Cerebellar nuclear complex (tissue), 1 donor: Measurements from ENCODE around the gene GALNT2.

Source experiments
- DNase-seq, 2 experiments: peaks; one replicate each; lab custom pipeline; 2025; lab: John Stamatoyannopoulos, UW

GALNT2 gene

DNA sequence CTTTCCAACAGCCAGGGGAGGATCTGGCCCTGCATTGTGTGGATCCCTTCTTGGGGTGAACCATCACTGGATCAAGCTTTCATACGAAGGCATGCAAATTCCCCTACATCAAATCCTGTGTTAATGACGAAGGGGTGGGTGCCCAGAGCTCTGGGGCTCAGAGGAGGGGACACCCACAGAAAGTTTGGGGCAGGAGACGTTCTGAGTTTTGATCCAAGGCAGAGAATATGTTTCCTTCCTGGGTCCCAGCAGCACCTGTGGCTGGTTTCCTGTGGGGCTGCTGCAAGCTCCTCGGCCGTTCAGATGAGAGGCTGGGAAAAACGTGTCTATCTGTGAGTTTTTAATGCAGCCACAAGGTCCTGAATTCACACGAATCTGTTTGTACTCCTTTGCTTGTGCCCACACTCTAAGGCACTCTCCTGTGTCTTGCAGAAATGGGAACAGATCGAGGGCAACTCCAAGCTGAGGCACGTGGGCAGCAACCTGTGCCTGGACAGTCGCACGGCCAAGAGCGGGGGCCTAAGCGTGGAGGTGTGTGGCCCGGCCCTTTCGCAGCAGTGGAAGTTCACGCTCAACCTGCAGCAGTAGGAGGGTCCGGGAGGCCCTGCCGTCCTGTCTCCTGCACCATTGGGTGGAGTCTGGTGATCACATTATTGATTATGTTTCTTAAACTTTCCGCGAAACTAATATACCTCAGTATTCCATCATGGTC lies 212.0 kb downstream of the GALNT2 start:
- no peak for DNase-seq

DNA sequence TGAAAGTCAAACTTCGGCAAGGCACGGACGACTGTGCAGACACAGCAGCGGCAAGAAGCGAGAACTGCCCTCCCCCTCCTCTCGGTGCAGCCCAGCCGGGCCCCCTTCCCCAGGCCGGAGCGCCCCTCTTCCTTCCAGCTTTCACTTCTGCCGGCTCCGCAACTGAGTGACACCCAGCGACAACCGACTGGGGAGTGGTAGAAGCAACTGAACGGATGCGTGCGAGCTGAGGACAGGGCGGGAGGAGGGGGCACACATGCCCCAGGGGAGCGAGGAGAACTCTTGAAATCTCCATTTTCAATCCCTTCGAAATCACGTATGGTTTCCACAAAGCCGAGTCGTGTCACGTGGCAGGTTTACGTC lies 212.5 kb downstream of the GALNT2 start:
- DNase-seq: no peak

DNA sequence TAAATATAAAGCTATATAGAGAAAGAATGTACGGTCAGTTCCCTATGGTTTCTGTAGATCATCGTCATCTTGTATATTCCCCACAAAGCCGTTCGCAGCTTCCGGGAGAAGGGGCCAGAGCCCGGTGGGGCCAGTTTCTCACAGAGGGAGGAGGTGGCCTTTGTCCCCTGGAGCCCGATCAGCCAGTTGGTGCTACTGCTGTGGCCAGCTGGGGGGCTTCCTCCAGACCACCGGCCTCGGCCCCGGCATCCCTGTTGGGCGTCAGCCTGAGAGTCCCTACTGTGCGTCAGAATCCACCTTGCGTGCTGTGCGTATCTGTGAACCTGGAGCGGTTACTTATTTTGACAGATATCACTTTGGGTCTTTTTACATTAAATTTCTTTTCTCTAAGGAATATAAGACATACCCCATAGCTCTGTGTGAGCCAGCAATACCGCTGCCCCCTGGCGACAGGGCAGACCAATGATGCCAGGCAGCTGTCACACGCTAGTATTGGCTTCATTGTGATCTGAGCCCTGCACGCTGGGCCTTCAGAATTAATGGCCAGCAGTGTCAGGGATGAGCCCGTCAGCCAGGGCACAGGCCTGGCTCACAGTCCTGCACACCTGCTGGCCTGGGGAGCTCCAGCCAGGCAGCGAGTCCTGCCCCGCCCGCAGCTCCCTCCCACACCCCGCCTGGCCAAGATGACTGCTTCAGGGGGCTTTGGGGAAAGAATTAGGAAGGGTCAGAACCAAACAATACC lies 213.2 kb downstream of the GALNT2 start:
- peak in 1 of 2 experiments; percentile 18 for DNase-seq

DNA sequence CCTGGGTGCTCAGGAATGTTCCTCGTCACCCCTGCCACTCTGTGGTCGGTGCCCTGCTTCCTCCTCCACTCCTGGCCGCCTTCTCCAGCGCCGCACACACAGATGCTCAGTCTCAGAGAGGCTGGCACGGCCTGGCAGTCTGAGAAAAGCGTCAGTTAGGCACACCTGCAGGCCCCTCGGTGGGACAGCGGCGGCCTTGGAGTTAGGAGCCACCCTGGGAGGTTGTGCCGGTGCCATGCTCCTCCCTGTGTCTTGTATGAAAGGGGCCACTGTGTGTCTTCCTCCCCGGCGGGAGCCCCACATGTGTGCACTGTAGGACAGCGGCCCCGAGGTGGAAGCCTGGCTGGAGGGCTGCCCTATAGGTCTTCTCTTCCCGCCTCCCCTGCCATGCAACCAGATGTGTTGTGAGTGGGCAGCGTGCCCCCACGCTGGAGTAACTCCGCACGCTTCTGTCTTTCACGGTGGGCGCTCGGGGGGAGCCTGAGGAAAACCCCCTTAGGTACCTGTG lies 213.9 kb downstream of the GALNT2 start:
- no peak for DNase-seq

DNA sequence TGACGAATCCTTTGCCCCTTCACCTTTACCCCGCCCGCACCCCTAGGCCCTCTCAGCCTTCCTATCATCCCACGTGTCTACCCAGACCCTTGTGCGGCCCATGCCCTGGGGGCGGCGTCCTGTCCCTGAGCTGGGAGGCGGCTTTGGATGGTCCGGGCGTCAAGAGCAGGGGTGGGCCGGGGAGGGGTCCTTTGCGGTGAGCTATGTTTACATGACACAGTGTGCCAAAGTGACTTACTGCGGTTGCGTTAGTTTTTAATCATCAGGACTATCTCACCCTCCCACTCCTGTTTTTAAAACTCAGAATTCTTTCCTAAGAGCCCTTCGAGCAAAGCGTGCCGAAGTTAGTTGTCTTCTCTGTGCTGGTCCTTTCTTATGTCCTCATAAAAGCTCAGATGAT lies 214.5 kb downstream of the GALNT2 start:
- no peak for DNase-seq

DNA sequence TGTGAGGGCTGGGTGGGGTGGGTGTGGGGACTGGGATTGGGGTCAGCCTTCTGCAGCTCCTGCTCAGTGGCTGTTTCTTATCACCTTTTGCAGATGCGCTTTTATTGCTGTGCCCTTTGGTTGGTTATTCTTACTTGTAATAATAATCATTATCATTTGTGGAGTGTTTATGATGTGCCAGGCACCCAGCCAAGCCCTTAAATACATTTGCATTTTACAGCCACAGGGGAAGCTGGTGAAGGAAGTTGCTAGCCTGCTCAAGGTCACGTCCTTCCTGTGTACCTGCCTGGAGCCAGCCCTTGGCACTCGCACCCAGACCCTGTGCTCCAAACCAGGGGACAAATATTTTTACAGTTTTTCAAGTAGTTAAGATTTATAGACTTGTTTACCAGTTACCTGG lies 215.1 kb downstream of the GALNT2 start:
- DNase-seq: no peak

- DNase-seq: no peak
Observed at GRCh38 chr1:230283678-230284077, 216.6 kb downstream of the GALNT2 start.

- DNase-seq: no peak
Observed at GRCh38 chr1:230284891-230285290, 217.9 kb downstream of the GALNT2 start.

DNA sequence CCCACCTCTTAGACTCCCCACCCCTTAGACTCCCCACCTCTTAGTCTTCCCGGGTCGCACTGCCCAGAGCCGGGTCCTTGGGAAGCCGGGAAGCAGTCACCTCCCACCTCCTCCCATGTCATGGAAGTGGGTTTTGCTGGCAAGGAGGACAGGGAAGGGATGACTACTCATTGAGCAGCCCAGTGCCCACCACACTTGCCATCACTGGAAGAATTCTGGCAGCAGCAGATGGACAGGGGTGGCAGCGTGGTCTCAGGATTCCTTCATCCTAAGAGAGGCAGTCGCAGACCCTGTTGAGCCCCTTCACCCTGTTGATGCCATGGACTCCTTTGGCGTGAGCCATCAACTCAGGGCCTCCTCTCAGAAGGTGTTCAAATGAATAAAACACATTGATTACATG lies 218.3 kb downstream of the GALNT2 start:
- DNase-seq: no peak

- DNase-seq: no peak
Observed at GRCh38 chr1:230286166-230286889, 219.3 kb downstream of the GALNT2 start.

GRCh38 chr1:230286890-230287269 lies 219.8 kb downstream of the GALNT2 start:
- DNase-seq: no peak

GRCh38 chr1:230287674-230288315 lies 220.8 kb downstream of the GALNT2 start:
- no peak for DNase-seq

- no peak for DNase-seq
Observed at GRCh38 chr1:230288641-230289349, 221.8 kb downstream of the GALNT2 start.

DNA sequence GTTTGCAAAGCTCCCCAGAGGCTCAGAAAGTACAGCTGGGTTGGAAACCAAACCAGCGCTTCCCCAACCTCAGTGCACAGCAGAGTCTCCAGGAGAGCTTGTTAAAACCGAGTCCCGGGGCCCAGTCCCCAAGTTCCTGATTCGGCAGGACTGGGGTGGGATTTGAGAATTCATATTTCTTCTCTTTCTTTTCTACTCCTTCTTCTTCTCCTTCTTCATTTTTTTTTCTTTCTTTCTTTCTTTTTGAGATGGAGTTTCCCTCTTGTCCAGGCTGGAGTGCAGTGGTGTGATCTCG lies 222.3 kb downstream of the GALNT2 start:
- no peak for DNase-seq

DNA sequence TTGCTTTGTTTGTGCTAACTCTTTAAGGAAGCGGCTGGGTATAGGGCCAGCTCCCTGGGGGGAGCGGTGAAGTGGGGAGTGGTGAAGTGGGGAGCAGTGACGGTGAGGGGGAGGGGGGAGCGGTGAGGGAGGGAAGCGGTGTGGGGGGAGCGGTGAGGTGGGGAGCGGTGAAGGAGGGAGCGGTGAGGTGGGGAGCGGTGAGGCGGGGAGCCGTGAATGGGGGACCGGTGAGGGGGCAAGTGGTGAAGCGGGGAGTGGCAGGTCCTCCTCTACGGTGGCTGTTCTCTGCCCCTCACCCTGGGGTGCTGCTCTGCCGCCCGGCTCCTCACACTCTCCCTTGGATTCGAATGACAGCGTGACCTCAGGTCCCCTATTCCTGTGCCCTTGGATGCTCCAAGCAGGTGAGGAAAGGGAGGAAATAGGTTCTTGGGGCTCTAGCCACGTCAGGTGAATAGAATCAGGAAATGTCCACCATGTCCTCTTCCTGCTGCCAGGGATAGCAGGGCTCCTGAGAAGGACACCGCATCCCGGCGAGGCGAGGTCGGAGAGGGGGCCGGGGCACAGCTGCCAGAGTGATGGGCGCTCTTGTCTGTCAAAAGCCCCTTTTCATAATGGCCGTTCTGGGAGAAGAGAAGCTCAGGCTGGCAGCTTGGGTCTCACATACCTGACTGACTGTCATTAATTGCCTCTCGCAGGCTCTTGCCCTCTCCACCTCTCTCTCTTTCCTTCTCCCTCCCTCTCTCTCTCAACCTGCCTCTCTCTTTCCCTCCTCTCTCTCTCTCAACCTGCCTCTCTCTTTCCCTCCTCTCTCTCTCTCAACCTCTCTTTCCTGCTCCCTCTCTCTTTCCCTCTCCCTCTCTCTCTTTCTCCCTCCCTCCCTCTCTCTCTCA lies 224.9 kb downstream of the GALNT2 start:
- DNase-seq: no peak

DNA sequence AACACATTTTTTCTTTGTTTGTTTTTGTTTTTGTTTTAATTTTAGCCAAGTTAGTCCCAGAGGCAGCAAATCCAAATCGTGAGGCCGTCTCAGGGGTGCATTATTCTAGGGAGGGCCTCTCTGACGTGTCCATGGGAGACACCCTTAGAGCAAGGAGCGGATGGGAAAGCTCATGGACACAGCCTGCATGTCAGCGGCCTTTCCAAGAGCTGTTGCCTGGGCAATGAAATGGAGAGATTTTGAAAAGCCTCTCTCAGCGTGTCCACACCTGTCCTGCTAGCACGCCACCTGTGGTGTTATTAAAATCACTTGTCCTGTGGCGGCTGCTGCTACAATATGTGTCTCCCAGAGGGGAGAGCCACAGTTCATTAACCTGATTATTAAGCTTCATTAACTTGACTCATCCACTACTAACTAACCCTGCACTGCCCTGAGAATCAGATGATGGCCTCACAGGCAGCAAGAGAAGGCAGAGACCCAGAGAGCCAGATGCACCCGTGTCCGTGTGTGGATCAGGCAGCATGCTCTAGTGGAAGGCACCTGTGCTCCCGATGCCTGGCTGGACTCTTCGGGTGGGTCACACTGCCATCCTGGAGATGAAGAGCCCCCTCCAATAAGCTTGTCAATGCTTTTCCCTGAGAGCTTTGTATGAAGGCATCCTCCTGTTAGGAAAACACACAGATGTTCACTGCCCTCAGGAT lies 225.8 kb downstream of the GALNT2 start:
- peak; percentile 56 to 77 for DNase-seq

- DNase-seq: no peak
Observed at GRCh38 chr1:230293390-230293700, 226.3 kb downstream of the GALNT2 start.

DNA sequence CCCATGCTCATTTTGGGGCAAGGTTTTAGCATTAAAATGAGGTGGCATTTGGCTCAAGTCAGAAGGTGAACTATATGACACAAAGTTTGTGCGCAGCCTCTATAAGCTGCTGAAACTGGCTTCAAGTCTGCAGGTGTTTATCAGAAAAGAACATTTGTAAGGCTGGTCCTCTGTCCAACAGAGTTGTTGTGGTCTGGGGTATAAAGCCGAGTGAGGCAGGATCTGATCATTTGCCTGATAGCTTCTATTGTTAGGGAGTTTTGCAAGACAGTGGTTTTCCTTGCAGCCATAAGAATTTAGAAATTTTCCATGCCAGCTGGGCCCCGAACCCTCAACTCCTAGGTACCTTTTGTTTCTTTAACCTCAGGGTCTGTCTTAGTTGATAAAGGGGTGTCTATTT lies 228.3 kb downstream of the GALNT2 start:
- no peak for DNase-seq

DNA sequence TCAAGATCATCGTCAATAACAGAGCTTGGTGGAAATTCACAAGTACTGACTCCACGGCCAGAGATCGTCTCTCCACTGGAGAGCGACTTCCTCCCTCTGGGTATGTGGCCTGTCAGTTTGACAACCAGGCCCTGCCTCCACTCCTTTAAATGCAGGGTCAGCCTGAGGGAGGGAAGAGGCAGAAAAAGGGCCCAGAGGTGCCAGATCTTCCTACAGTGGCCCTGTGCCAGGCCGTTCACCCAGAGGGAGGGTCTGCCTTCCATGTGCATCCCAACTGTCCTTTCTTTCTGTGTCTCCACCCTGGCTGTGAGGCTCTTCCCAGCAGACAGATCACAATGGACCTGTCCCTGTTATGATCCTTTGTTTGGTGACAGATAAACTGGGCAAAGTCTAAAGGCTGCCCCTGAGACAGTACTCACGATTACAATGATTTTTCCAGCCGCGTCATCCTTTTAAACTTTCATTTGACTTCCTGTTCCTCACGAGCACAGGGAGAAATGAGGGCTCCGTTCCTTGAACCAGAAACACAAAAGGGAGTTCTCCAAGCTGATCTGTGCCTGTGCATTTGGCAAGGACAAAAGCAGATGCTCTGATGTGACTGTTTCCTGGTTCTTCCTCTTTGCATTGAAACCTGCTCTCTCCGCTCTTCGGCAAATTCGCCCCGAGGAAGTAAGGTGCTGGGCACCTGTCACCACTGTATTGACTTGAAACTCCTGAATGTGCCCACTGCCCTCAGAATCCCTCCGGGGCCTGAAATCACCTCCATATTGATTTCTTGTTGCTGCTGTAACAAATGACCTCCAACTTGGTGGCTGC lies 232.4 kb downstream of the GALNT2 start:
- no peak for DNase-seq
